Measurements from ENCODE around the gene CMBL.

CMBL gene

GRCh38 chr5:10244342-10244944, 63.3 kb downstream of the CMBL start:
- no peak for DNase-seq (ENCODE audit: extremely low spot score)
- ChIA-PET CTCF (no interaction called here), POLR2A (no interaction called here)
- TF ChIP-seq, protein P1, sequence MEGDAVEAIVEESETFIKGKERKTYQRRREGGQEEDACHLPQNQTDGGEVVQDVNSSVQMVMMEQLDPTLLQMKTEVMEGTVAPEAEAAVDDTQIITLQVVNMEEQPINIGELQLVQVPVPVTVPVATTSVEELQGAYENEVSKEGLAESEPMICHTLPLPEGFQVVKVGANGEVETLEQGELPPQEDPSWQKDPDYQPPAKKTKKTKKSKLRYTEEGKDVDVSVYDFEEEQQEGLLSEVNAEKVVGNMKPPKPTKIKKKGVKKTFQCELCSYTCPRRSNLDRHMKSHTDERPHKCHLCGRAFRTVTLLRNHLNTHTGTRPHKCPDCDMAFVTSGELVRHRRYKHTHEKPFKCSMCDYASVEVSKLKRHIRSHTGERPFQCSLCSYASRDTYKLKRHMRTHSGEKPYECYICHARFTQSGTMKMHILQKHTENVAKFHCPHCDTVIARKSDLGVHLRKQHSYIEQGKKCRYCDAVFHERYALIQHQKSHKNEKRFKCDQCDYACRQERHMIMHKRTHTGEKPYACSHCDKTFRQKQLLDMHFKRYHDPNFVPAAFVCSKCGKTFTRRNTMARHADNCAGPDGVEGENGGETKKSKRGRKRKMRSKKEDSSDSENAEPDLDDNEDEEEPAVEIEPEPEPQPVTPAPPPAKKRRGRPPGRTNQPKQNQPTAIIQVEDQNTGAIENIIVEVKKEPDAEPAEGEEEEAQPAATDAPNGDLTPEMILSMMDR (IDR thresholded peaks at IDR 0.05; ENCODE audit: control extremely low read depth, extremely low read depth, low read depth, missing control alignments), result no peak

DNA sequence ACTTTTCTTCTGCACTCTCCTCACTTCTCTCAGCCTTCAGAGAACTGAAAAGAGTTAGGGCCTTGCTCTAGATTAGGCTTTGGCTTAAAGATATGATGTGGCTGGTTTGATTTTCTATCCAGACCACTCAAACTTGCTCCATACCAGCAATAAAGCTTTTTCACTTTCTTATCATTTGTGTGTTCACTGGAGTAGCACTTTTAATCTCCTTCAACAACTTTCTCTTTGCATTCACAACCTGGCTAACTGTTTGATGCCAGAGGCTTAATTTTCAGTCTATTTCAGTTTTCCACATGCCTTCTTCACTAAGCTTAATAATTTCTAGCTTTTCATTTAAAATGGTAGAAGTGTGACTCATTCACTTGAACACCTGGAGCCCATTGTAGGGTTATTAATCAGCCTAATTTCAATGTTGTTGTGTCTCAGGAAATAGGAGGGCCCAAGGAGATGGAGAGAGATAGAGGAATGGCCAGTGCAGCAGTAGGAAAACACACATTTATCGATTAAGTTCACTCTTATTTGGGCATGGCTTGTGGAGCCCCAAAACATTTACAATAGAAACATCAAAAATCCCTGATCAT, 64.0 kb downstream of the CMBL start:
- ChIA-PET POLR2A (interaction anchor here (0.6 kb wide), 1 partner anchor 391 kb away, joined by 3 read pairs; no protein-coding TSS in a partner anchor), CTCF (interaction anchor here (1.4 kb wide), 1 partner anchor 11 kb away, joined by 4 read pairs; no protein-coding TSS in a partner anchor)
- TF ChIP-seq, protein P1 (IDR thresholded peaks at IDR 0.05; ENCODE audit: control extremely low read depth, extremely low read depth, low read depth, missing control alignments), result no peak
- DNase-seq (ENCODE audit: extremely low spot score), result no peak

DNA sequence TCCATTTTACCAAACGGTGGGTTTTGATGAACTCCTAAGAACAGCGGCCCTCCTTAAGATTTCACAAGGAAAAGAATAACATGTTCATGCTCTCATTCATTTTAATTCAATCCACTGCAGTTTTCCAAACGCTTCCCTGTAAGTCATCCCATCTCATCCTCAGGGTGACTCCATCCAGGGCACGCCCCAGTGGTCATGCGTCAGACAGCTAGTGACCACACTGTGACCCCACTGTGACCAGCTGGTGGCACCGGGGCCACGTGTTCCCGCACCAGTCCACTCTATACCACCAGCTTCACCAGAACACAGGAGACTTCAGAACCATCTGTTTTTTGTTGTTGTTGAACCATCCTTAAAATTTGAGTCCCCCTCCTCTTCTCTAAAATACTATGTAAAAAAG, 72.4 kb downstream of the CMBL start:
- POLR2A ChIA-PET, result no interaction called here

GRCh38 chr5:10233505-10233904, 74.2 kb downstream of the CMBL start:
- DNase-seq (ENCODE audit: extremely low spot score), result no peak
- TF ChIP-seq, protein P1 (IDR thresholded peaks at IDR 0.05; ENCODE audit: control extremely low read depth, extremely low read depth, low read depth, missing control alignments), result no peak
- ChIA-PET CTCF (interaction anchor here (0.9 kb wide), 1 partner anchor 10 kb away, joined by 4 read pairs; no protein-coding TSS in a partner anchor), POLR2A (no interaction called here)

More for the DNA sequence above, 72.4 kb downstream of the CMBL start:
- CTCF ChIA-PET, result no interaction called here
- TF ChIP-seq, protein P1 (IDR thresholded peaks at IDR 0.05; ENCODE audit: control extremely low read depth, extremely low read depth, low read depth, missing control alignments), result no peak
- no peak for DNase-seq (ENCODE audit: extremely low spot score)

DNA sequence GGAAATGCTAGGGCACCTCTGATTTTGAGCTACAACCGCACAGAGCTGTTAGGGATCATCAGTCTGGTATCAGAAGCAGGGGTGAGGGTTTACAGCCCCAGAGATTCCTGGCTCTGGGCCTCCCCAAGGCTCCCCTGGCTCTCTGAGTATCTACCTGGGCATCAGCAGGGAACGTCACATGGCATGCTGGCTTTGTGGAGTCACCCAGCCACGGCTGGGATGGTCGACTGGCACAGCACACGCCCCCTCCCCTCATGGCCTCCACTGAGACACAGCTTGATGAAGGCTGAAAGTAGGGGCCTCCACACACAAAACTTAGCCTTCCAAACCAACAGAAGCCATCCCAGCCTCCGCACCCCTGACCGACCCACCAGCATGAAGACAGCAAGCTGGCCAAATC, 74.7 kb downstream of the CMBL start:
- POLR2A ChIA-PET, result no interaction called here

DNA sequence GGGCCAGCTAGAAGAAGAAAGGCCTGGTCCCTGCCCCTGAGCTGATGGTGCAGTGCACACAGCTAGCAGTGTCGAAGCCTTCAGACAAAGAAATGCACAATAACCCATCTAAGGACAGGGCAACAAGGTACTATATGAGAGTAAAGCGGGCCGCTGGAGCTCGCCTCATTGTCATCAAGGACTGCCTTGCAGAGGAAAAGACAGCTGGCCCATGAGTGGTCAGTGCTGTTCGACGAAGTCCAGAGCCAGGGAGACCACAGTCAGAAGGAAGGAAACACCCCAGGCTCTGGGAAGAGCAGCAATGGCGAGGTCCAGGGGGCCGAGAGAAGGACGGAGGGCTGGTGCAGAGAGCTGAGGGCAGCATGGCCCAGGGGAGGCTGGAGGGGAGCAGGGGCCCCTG, 75.3 kb downstream of the CMBL start:
- ChIA-PET POLR2A (no interaction called here), CTCF (no interaction called here)
- TF ChIP-seq, protein P1 (IDR thresholded peaks at IDR 0.05; ENCODE audit: control extremely low read depth, extremely low read depth, low read depth, missing control alignments), result no peak

More for the DNA sequence above, 74.7 kb downstream of the CMBL start:
- no peak for DNase-seq (ENCODE audit: extremely low spot score)
- CTCF ChIA-PET, result interaction anchor here (0.9 kb wide), 1 partner anchor 10 kb away, joined by 4 read pairs; no protein-coding TSS in a partner anchor
- TF ChIP-seq, protein P1 (IDR thresholded peaks at IDR 0.05; ENCODE audit: control extremely low read depth, extremely low read depth, low read depth, missing control alignments), result no peak

More for the DNA sequence above, 75.3 kb downstream of the CMBL start:
- DNase-seq (ENCODE audit: extremely low spot score), result no peak

Measured in GM10248 (cell line).